ENCODE data around the gene FLT1.

Gene FLT1

GRCh38 chr13:28528848-28529247 is 33.9 kb upstream of the FLT1 start:
- peak; percentile 48 for DNase-seq (ENCODE audit: low spot score)

- no peak for DNase-seq (ENCODE audit: low spot score)
Observed at GRCh38 chr13:28528388-28528787, 33.5 kb upstream of the FLT1 start.

- DNase-seq (ENCODE audit: low spot score): peak; percentile 46
Observed at GRCh38 chr13:28527629-28528028, 32.7 kb upstream of the FLT1 start.

GRCh38 chr13:28526876-28527275 is 31.9 kb upstream of the FLT1 start:
- DNase-seq (ENCODE audit: low spot score): no peak

GRCh38 chr13:28522871-28523270 is 27.9 kb upstream of the FLT1 start:
- DNase-seq (ENCODE audit: low spot score): no peak

- no peak for DNase-seq (ENCODE audit: low spot score)
Observed at GRCh38 chr13:28513745-28514144, 18.8 kb upstream of the FLT1 start.

- DNase-seq (ENCODE audit: low spot score): no peak
Observed at GRCh38 chr13:28510542-28510941, 15.6 kb upstream of the FLT1 start.

- no peak for DNase-seq (ENCODE audit: low spot score)
Observed at GRCh38 chr13:28510066-28510465, 15.1 kb upstream of the FLT1 start.

- DNase-seq (ENCODE audit: low spot score): peak; percentile 13
Observed at GRCh38 chr13:28505543-28506135, 10.7 kb upstream of the FLT1 start.

GRCh38 chr13:28503182-28503967 is 8.4 kb upstream of the FLT1 start:
- DNase-seq (ENCODE audit: low spot score): no peak

- DNase-seq (ENCODE audit: low spot score): no peak
Observed at GRCh38 chr13:28501547-28501946, 6.6 kb upstream of the FLT1 start.

GRCh38 chr13:28499609-28500008 is 4.7 kb upstream of the FLT1 start:
- no peak for DNase-seq (ENCODE audit: low spot score)

GRCh38 chr13:28498481-28499115 is 3.7 kb upstream of the FLT1 start:
- DNase-seq (ENCODE audit: low spot score): no peak

- no peak for DNase-seq (ENCODE audit: low spot score)
Observed at GRCh38 chr13:28497143-28497876, 2.4 kb upstream of the FLT1 start.

GRCh38 chr13:28496188-28496564 is 1.2 kb upstream of the FLT1 start:
- DNase-seq (ENCODE audit: low spot score): no peak

GRCh38 chr13:28495538-28496187 is 735 bp upstream of the FLT1 start:
- DNase-seq (ENCODE audit: low spot score): no peak

- no peak for DNase-seq (ENCODE audit: low spot score)
Observed at GRCh38 chr13:28494504-28494777, 487 bp downstream of the FLT1 start.

GRCh38 chr13:28493740-28494503 is 1.0 kb downstream of the FLT1 start:
- DNase-seq (ENCODE audit: low spot score): no peak

GRCh38 chr13:28492569-28493367 is 2.2 kb downstream of the FLT1 start:
- DNase-seq (ENCODE audit: low spot score): no peak

- no peak for DNase-seq (ENCODE audit: low spot score)
Observed at GRCh38 chr13:28490061-28490460, 4.9 kb downstream of the FLT1 start.

- DNase-seq (ENCODE audit: low spot score): no peak
Observed at GRCh38 chr13:28489524-28489931, 5.4 kb downstream of the FLT1 start.

Data from pons (tissue), 1 donor.